H1 (cell line): Measurements from ENCODE around the gene TBC1D9B. TPM values are rescaled to one million over a fixed set of nuclear protein-coding genes. Genes with fewer than 3 reads are reported as not detected.

Experiments
- CHD1 ChIP-seq: IDR thresholded peaks from 2 replicates; pipeline ENCODE4 v1.6.1; 2012; ENCODE audit warnings: low read depth, low read length, improper control_type of control experiment
- CREB1 ChIP-seq: IDR thresholded peaks from 2 replicates; pipeline ENCODE4 v1.6.1; 2012; ENCODE audit warnings: inconsistent platforms
- KDM1A ChIP-seq: fragments of 200-600, 300-600 bp; sonication (generic); IDR thresholded peaks from 2 replicates; pipeline ENCODE4 v1.7.1; 2016; ENCODE audit warnings: mild to moderate bottlenecking, low read length, borderline replicate concordance
- KDM4A ChIP-seq: IDR thresholded peaks from one replicate; pipeline ENCODE4 v1.7.1; 2012; ENCODE audit warnings: low read depth, mild to moderate bottlenecking, moderate library complexity, low read length, inconsistent platforms; ENCODE audit not compliant: severe bottlenecking
- POLR2A ChIP-seq, 2 experiments: IDR thresholded peaks; 1 replicate in 1 of 2; 2 replicates in 1 of 2; pipeline ENCODE4 v1.6.1; 2011; ENCODE audit warnings: low read depth in 2 of 2, low read length in 2 of 2, mild to moderate bottlenecking in 2 of 2; ENCODE audit errors: control extremely low read depth in 1 of 2
- POU5F1 ChIP-seq: IDR thresholded peaks from 2 replicates; pipeline ENCODE4 v1.6.1; 2011; ENCODE audit warnings: low read depth, mild to moderate bottlenecking, low read length, moderate library complexity
- SIN3A ChIP-seq, 2 experiments: IDR thresholded peaks in 1 of 2; conservative IDR thresholded peaks in 1 of 2; 2 replicates each; pipeline ENCODE4 v1.6.1; 2011 to 2012; ENCODE audit warnings: low read length in 2 of 2, improper control_type of control experiment in 1 of 2, low read depth in 1 of 2, mild to moderate bottlenecking in 1 of 2
- polyA plus RNA-seq, 7 experiments: library from polyadenylated mRNA; depleted of rRNA in 3 of 7; stranded (reverse) in 5 of 7; unstranded in 2 of 7; fragments of >200 nt in 5 of 7; fragments of 200-250 nt in 2 of 7; gene quantifications; 1 replicate in 5 of 7; 2 replicates in 1 of 7; 4 replicates in 1 of 7; pipeline versions ENCODE4 v1.2.1 to v1.2.3, GENCODE V29; 2011 to 2013; ENCODE audit warnings: missing spikeins in 2 of 7, mixed read lengths in 2 of 7
- total RNA-seq: library from RNA; stranded (reverse); fragmentation: NEBNext Ultra II Directional; extraction: Animal tissue kit (Norgen Biotek cat#: 25700); gene quantifications from 2 replicates; pipeline ENCODE4 v1.2.1, GENCODE V29; 2021

TBC1D9B gene
- total and polyA plus RNA-seq, 2 of the 8 experiments (the other 6 are each of a cell fraction or from before 2014, with no cell fraction given) = 33.6 to 57.1 TPM

DNA sequence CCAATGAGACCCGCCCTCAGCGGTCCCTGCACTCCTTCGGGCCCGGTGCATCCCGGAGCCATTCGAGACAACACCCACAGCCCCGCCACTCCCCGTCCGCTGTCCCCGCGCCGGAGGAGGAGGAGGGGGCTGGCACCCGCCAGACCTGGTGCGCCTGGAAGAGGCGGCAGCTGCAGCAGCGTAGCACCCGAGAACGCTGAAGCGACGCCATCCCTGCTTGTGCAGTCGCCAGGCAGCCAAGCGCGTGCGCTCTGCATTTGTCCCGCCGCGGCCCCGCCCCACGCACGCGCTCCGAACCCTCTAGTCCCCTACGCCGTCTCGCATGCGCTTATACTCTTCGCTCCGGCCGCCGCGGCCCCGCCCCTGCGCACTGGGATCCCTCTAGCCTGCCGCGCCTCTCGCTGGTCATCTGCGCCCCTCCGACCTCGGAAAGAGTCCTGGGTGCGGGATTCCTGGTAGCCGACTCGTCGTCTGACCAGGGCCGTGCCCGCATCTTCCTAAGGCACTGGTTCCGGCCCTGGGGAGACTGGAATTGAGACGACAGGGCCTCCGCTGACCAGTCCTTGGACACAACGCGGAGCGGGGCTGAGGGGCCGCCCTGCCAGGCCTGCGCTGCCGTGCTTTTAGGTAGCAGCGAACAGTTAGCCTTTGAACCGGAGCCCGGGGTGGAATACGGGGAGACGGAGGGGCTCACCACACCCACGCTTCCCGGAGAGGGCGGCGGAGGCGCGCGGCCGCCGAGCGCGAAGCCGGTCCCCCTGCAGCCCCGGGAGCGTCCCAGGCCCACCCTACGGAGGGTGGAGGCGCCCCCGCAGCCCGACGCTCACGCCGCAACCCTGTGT, 48.9 kb downstream of the TBC1D9B start, which contains the start of gene MRNIP (continued):
- TF ChIP-seq KDM4A = peak; percentile 70
- TF ChIP-seq KDM1A = no peak
- no peak for TF ChIP-seq POU5F1
- TF ChIP-seq CREB1 = peak; percentile 60; the same call in 1 of the 2 replicates
- TF ChIP-seq SIN3A (conservative IDR thresholded peaks at IDR 0.05 in 1 of 2, IDR thresholded peaks at IDR 0.05 in 1 of 2; ENCODE audit: low read depth in 1 of 2, low read length in 2 of 2) = peak; percentile 49 to 81; a peak in 1 of 4 replicates
- TF ChIP-seq CHD1 = no peak
- peak in 1 of 2 experiments; percentile 30; a peak in 1 of 3 replicates for TF ChIP-seq POLR2A (IDR thresholded peaks at IDR 0.05; ENCODE audit: control extremely low read depth in 1 of 2, low read depth in 2 of 2, low read length in 2 of 2)
